NB4 (cell line): ENCODE data around the gene AKAP6.

Experiments used
- MAX ChIP-seq: IDR thresholded peaks from 2 replicates; pipeline ENCODE4 v1.6.1; 2011; ENCODE audit warnings: low read depth, low read length
- POLR2A ChIP-seq: IDR thresholded peaks from 2 replicates; pipeline ENCODE4 v1.6.1; 2011; ENCODE audit warnings: mild to moderate bottlenecking; ENCODE audit not compliant: insufficient read length; ENCODE audit errors: extremely low read depth
- TF ChIP-seq, protein P1 (sequence below): IDR thresholded peaks from one replicate; pipeline ENCODE4 v1.5.1; 2012; ENCODE audit warnings: low read depth, low read length

DNA sequence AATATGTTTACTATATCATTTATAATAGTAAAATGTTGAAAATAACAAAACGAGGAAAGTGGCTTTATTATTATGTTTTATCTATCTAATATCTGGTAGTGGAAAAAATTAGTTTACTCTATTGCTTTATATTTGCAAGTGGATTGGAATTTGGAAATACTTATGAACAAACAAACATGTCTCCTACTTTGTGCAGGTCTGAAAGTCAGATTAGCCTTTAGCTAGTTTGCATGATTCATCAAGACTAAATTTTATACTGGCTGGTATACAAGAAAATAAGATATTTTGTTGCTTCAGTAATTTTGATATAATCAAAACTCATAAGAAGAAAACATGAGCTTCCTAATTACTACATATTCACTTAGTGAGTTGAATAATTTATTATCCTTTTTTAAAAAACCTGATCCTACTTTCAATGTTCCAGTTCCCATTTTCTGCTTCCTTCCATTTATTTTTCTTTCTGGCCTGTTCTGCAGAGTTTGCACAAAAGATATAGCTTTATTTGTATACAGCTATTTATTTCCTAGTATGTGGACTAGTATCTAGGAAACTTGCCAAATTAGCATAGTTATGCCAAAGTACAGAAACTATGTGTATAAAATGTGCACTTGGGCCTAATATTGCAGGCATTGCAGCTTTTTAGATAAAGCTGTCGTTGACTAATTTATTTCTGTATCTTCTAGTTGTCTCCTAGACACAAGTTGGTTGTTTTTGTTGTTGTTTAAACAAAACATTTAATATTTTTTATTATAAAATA is 122.0 kb downstream of the AKAP6 start:
- TF ChIP-seq, protein P1, sequence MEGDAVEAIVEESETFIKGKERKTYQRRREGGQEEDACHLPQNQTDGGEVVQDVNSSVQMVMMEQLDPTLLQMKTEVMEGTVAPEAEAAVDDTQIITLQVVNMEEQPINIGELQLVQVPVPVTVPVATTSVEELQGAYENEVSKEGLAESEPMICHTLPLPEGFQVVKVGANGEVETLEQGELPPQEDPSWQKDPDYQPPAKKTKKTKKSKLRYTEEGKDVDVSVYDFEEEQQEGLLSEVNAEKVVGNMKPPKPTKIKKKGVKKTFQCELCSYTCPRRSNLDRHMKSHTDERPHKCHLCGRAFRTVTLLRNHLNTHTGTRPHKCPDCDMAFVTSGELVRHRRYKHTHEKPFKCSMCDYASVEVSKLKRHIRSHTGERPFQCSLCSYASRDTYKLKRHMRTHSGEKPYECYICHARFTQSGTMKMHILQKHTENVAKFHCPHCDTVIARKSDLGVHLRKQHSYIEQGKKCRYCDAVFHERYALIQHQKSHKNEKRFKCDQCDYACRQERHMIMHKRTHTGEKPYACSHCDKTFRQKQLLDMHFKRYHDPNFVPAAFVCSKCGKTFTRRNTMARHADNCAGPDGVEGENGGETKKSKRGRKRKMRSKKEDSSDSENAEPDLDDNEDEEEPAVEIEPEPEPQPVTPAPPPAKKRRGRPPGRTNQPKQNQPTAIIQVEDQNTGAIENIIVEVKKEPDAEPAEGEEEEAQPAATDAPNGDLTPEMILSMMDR, result no peak
- TF ChIP-seq MAX, result no peak
- no peak for TF ChIP-seq POLR2A
